Muscle layer of colon (tissue), 2 donors: ENCODE measurements around the gene HNRNPA0.

Experiments
- H3K27ac ChIP-seq: one replicate; pipeline ENCODE4 v1.7.0; 2013; ENCODE audit warnings: low read depth, mild to moderate bottlenecking, low read length, moderate library complexity
- H3K27me3 ChIP-seq, 2 donors: one replicate each; pipeline ENCODE4 v1.7.0; 2013; ENCODE audit warnings: low read length in 2 of 2, mild to moderate bottlenecking in 2 of 2; ENCODE audit not compliant: insufficient read depth in 2 of 2, control insufficient read depth in 1 of 2
- H3K36me3 ChIP-seq: one replicate; pipeline ENCODE4 v1.7.0; 2013; ENCODE audit warnings: mild to moderate bottlenecking, low read length; ENCODE audit not compliant: insufficient read depth
- H3K4me1 ChIP-seq: one replicate; pipeline ENCODE4 v1.7.0; 2013; ENCODE audit warnings: mild to moderate bottlenecking, low read length; ENCODE audit not compliant: insufficient read depth
- H3K4me3 ChIP-seq, 2 donors: one replicate each; pipeline ENCODE4 v1.7.0; 2013; ENCODE audit warnings: low read length in 2 of 2, low read depth in 1 of 2, mild to moderate bottlenecking in 1 of 2, moderate library complexity in 1 of 2
- H3K9ac ChIP-seq: one replicate; pipeline ENCODE4 v1.7.0; 2013; ENCODE audit warnings: low read length
- H3K9me3 ChIP-seq: one replicate; pipeline ENCODE4 v1.7.0; 2013; ENCODE audit warnings: mild to moderate bottlenecking, low read length
- donor health status: abdominal sarcoma.
- donor health status: Adenocarcinoma of cecum.

HNRNPA0 gene

GRCh38 chr5:137696481-137696880, 57.7 kb downstream of the HNRNPA0 start:
- Histone ChIP-seq H3K4me1 (no peaks in the 10 kb centered on the region), H3K36me3 (no peaks in the 10 kb centered on the region), H3K4me3 (no peak overlapping the region), H3K27me3 (no peaks in the 10 kb centered on the region), H3K9ac (no peak overlapping the region), H3K9me3 (no peaks in the 10 kb centered on the region), H3K27ac (no peak overlapping the region)

DNA sequence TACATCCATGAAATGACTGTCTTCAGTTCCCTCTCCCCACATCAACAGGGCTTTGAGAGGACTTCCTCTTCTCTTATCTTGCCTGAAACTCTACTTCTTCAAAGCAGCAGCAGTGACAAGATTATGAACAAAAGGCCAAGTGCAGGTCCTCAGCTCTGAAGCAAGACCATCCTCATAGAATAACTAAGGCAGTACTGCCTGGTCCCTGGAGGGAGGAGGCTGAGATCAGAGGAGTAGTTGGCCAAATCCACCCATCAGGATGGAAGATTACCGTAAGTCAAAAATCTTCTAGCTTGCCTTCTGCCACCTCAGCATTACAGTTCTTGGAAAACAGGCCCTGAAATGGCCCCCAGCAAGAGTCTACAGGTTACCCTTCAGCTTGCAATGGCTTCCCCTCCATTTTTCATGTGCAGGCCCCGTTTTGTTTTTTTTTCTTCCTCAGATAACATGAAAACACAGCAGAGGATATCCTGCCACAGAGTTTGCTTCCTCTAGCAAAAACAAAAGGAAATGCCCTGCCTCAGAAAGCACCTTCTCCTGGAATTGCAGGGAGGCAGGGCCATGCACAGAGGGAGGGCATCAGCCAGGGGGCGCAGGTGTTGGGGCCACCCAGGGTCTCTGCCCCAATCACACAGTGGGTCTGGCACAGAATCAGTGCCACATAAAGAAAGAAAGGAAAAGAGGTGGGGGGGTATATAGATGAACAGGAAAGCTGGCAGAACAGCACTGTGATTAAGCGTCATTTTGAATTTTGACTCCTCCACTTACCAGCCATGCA, 58.3 kb downstream of the HNRNPA0 start:
- H3K36me3 ChIP-seq = no peaks in the 10 kb centered on the region
- no peak overlapping the region for H3K27ac ChIP-seq
- no peaks in the 10 kb centered on the region for H3K4me1 ChIP-seq

More for the DNA sequence above, 58.3 kb downstream of the HNRNPA0 start:
- no peaks in the 10 kb centered on the region for H3K9me3 ChIP-seq
- H3K9ac ChIP-seq = no peak overlapping the region
- no peak overlapping the region for H3K4me3 ChIP-seq
- no peaks in the 10 kb centered on the region for H3K27me3 ChIP-seq
